ENCODE data around the gene TOP3B. TPM values are rescaled to one million over a fixed set of nuclear protein-coding genes. Genes with fewer than 3 reads are reported as not detected.

The TOP3B gene
- total RNA-seq, 1 experiment from 2014 or later: 42.4 TPM

DNA sequence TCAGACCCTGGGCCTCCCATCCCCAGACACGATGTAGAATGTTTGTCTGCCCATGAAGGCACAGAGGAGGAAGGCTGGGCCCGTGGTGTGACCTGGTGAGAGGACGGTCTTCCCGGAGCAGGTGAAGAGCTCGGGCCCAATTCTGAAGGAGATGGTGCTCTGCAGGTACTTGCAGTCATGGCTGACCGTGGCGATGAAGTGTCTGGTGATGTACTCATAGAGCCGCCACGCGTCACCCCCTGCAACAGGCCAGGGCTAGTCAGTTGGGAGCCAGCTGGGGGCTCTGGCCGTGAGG lies 20.0 kb downstream of the TOP3B start:
- no TSS peak for BruUV-seq (replicated peaks)
- intact Hi-C loops (cut with micrococcal nuclease): no loop called here
- no peaks in the 10 kb centered on the region for H3K9me2 ChIP-seq (replicated peaks; ENCODE audit: low read length)
- H3K4me2 ChIP-seq (ENCODE audit: low read length): no peak overlapping the region
- no peaks in the 10 kb centered on the region for H3K27me3 ChIP-seq (ENCODE audit: low read length)
- H3K27ac ChIP-seq (ENCODE audit: low read length): no peak overlapping the region
- no peaks in the 10 kb centered on the region for H3K79me2 ChIP-seq (ENCODE audit: low read length)
- DNase-seq (no peak), ATAC-seq (no peak)
- H2AFZ ChIP-seq (ENCODE audit: low read length): no peak overlapping the region
- no peaks in the 10 kb centered on the region for H3K4me1 ChIP-seq (ENCODE audit: insufficient read depth, low read length)
- POLR2A ChIA-PET (ENCODE audit: unreplicated experiment): no interaction called here
- H3K4me3 ChIP-seq (ENCODE audit: low read length): no peak overlapping the region
- no peaks in the 10 kb centered on the region for H3F3A ChIP-seq (ENCODE audit: low read length, unreplicated experiment)
- no peak overlapping the region for H3K9ac ChIP-seq (ENCODE audit: low read length)
- TF ChIP-seq EZH2phosphoT487 (IDR thresholded peaks at IDR 0.05; ENCODE audit: borderline replicate concordance, low read length) (no peak), EZH2 (IDR thresholded peaks at IDR 0.05; ENCODE audit: low read length, unreplicated experiment) (no peak)
- no peaks in the 10 kb centered on the region for H3K36me3 ChIP-seq (ENCODE audit: low read depth, low read length)
- H3K9me3 ChIP-seq (ENCODE audit: low read length): no peaks in the 10 kb centered on the region
- H4K20me1 ChIP-seq (ENCODE audit: low read length): no peaks in the 10 kb centered on the region
- CTCF ChIA-PET: no interaction called here

DNA sequence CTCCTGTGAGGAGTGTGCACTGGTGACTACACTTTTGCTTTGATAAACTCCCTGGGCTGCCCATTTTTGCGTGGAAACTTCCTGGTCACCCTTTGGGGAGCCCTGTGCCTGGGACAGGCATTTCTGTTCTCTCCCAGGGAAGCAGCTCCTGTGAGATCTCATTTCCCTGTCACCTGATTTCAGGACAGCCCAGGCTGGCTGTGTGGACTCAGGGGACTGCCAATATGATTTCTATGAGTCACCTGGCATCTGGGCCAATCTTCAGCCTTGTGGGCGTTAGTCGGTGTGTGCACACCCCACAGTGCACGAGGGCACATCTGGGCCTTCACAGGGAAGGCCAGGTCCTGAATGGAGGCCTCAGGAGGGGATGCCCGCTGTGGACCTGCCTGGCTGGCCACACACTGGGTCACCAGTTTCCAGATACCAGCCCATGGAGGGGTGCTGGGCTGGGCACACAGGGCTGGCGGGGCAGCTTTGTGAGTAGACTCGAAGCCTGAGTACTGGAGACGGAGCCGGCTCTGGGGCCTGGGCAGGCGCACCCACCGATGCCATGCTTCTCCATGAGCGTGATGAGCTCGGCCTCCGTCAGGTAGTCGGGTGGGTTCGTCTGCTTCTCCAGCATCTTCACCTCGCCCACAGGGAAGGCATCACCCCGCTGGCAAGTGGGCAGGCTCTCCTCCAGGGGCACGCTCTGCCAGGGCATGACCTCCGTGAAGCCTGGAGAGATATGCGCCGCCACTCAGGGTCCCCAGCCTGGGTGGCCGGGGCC lies 20.5 kb downstream of the TOP3B start:
- Histone ChIP-seq H3K9me2 (replicated peaks; ENCODE audit: low read length) (no peaks in the 10 kb centered on the region), H3K27ac (ENCODE audit: low read length) (peak overlapping the region; percentile 28; the same call in 1 of the 2 replicates), H2AFZ (ENCODE audit: low read length) (no peak overlapping the region), H3K27me3 (ENCODE audit: low read length) (no peaks in the 10 kb centered on the region), H3K9ac (ENCODE audit: low read length) (no peak overlapping the region; the same call in 1 of the 2 replicates), H3F3A (ENCODE audit: low read length, unreplicated experiment) (no peaks in the 10 kb centered on the region), H3K79me2 (ENCODE audit: low read length) (no peaks in the 10 kb centered on the region), H3K4me3 (ENCODE audit: low read length) (no peak overlapping the region), H4K20me1 (ENCODE audit: low read length) (no peaks in the 10 kb centered on the region), H3K4me2 (ENCODE audit: low read length) (no peak overlapping the region), H3K4me1 (ENCODE audit: insufficient read depth, low read length) (no peaks in the 10 kb centered on the region), H3K36me3 (ENCODE audit: low read depth, low read length) (no peaks in the 10 kb centered on the region), H3K9me3 (ENCODE audit: low read length) (no peaks in the 10 kb centered on the region)
- BruUV-seq (replicated peaks): no TSS peak
- TF ChIP-seq, protein P1, sequence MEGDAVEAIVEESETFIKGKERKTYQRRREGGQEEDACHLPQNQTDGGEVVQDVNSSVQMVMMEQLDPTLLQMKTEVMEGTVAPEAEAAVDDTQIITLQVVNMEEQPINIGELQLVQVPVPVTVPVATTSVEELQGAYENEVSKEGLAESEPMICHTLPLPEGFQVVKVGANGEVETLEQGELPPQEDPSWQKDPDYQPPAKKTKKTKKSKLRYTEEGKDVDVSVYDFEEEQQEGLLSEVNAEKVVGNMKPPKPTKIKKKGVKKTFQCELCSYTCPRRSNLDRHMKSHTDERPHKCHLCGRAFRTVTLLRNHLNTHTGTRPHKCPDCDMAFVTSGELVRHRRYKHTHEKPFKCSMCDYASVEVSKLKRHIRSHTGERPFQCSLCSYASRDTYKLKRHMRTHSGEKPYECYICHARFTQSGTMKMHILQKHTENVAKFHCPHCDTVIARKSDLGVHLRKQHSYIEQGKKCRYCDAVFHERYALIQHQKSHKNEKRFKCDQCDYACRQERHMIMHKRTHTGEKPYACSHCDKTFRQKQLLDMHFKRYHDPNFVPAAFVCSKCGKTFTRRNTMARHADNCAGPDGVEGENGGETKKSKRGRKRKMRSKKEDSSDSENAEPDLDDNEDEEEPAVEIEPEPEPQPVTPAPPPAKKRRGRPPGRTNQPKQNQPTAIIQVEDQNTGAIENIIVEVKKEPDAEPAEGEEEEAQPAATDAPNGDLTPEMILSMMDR (conservative IDR thresholded peaks at IDR 0.05; ENCODE audit: low read depth, low read length): no peak
- no peak for TF ChIP-seq EZH2 (IDR thresholded peaks at IDR 0.05; ENCODE audit: low read length, unreplicated experiment)
- TF ChIP-seq EZH2phosphoT487 (IDR thresholded peaks at IDR 0.05; ENCODE audit: borderline replicate concordance, low read length): no peak
- ATAC-seq (peak; percentile 94), DNase-seq (peak; percentile 65)
- ChIA-PET POLR2A (ENCODE audit: unreplicated experiment) (no interaction called here), CTCF (interaction anchor here (1.5 kb wide), 1 partner anchor 10 kb away, joined by 5 read pairs; no protein-coding TSS in a partner anchor)
- intact Hi-C loops (cut with micrococcal nuclease): no loop called here

DNA sequence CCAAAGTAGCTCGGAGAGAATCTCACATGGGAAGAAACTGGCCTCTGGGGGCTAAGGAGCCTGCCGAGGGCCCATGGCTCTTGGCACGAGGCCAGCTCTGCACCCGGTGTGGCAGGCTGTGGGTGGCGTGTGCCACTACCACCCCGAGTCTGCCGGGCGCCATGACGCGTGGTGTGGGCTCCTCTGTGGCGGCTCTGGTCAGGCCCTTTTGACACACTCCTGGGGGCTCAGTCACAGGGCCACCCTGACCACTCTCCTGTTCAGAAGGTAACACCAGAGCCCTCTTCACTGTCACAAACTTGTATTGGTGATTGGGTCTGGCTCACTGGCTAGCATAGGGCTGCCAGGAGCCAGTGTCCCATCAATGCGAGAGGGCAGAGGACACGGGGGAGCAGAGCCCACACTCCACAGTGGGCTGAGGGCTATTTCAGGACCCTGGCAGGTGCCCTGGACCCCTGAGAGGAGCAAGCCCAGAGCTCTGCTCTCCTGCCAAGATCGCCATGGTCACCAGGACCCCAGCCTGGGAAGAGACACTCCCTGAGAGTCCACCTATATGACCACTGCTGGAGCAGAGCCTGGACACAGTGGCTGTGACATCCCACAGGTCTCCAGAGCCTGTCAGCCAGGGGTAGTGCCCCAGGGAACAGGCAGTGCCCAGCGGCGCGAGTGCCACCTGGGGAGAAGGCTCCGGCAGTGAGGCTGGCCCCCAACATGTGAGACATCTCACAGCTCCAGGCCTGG lies 21.3 kb downstream of the TOP3B start:
- no peaks in the 10 kb centered on the region for H3K4me1 ChIP-seq (ENCODE audit: insufficient read depth, low read length)
- H3F3A ChIP-seq (ENCODE audit: low read length, unreplicated experiment): no peaks in the 10 kb centered on the region
- no peaks in the 10 kb centered on the region for H3K36me3 ChIP-seq (ENCODE audit: low read depth, low read length)
- no peak overlapping the region for H2AFZ ChIP-seq (ENCODE audit: low read length)
- ATAC-seq (no peak), DNase-seq (no peak)
- no peak overlapping the region for H3K4me3 ChIP-seq (ENCODE audit: low read length)
- TF ChIP-seq EZH2 (IDR thresholded peaks at IDR 0.05; ENCODE audit: low read length, unreplicated experiment) (no peak), EZH2phosphoT487 (IDR thresholded peaks at IDR 0.05; ENCODE audit: borderline replicate concordance, low read length) (no peak)
- TF ChIP-seq, protein P1 (conservative IDR thresholded peaks at IDR 0.05; ENCODE audit: low read depth, low read length): no peak
- no peaks in the 10 kb centered on the region for H3K9me3 ChIP-seq (ENCODE audit: low read length)
- H3K9ac ChIP-seq (ENCODE audit: low read length): no peak overlapping the region; the same call in 1 of the 2 replicates
- POLR2A ChIA-PET (ENCODE audit: unreplicated experiment): no interaction called here
- BruUV-seq (replicated peaks): no TSS peak
- H4K20me1 ChIP-seq (ENCODE audit: low read length): no peaks in the 10 kb centered on the region
- intact Hi-C loops (cut with micrococcal nuclease): no loop called here
- peak overlapping the region; percentile 28; the same call in 1 of the 2 replicates for H3K27ac ChIP-seq (ENCODE audit: low read length)
- H3K9me2 ChIP-seq (replicated peaks; ENCODE audit: low read length): no peaks in the 10 kb centered on the region
- no peaks in the 10 kb centered on the region for H3K79me2 ChIP-seq (ENCODE audit: low read length)
- H3K4me2 ChIP-seq (ENCODE audit: low read length): no peak overlapping the region
- no peaks in the 10 kb centered on the region for H3K27me3 ChIP-seq (ENCODE audit: low read length)
- CTCF ChIA-PET: interaction anchor here (1.5 kb wide), 1 partner anchor 11 kb away, joined by 5 read pairs; no protein-coding TSS in a partner anchor

Data from PC-3 (cell line).